ENCODE results near the gene SSTR4. TPM values are rescaled to one million over a fixed set of nuclear protein-coding genes. Genes with fewer than 3 reads are reported as not detected.

SSTR4 gene
- total and polyA plus RNA-seq, 9 donors = 0.12 to 0.17 TPM; not detected in 7

GRCh38 chr20:23050076-23050838 lies 15.1 kb downstream of the SSTR4 start:
- DNase-seq = no peak
- no peaks in the 10 kb centered on the region for H3K36me3 ChIP-seq (ENCODE audit: control insufficient read depth, insufficient read depth, low read length)
- H3K4me3 ChIP-seq (ENCODE audit: low read length) = peak overlapping the region; percentile 51
- H3K9me3 ChIP-seq (replicated peaks; ENCODE audit: control insufficient read depth, low read depth, low read length) = no peaks in the 10 kb centered on the region
- peaks cover 50% of the 10 kb centered on the region for H3K27me3 ChIP-seq (ENCODE audit: control insufficient read depth, insufficient read depth, low read length)
- H3K27ac ChIP-seq (ENCODE audit: low read length) = peak overlapping the region; percentile 69
- H3K4me1 ChIP-seq (ENCODE audit: control insufficient read depth, insufficient read depth, low read length) = peaks cover 45% of the 10 kb centered on the region
- under 1% methylated on average over 43 of the region's 48 CpGs for WGBS (ENCODE audit: insufficient coverage)

- Histone ChIP-seq H3K4me3 (ENCODE audit: low read length) (peak overlapping the region; percentile 51), H3K4me1 (ENCODE audit: control insufficient read depth, insufficient read depth, low read length) (peaks cover 44% of the 10 kb centered on the region), H3K27me3 (ENCODE audit: control insufficient read depth, insufficient read depth, low read length) (peaks cover 50% of the 10 kb centered on the region), H3K9me3 (replicated peaks; ENCODE audit: control insufficient read depth, low read depth, low read length) (no peaks in the 10 kb centered on the region), H3K27ac (ENCODE audit: low read length) (peak overlapping the region; percentile 65), H3K36me3 (ENCODE audit: control insufficient read depth, insufficient read depth, low read length) (no peaks in the 10 kb centered on the region)
- WGBS (ENCODE audit: insufficient coverage) = 6% methylated on average over 41 of the region's 46 CpGs
- peak; percentile 89 for DNase-seq
Observed at GRCh38 chr20:23050847-23051627, 15.9 kb downstream of the SSTR4 start.

DNA sequence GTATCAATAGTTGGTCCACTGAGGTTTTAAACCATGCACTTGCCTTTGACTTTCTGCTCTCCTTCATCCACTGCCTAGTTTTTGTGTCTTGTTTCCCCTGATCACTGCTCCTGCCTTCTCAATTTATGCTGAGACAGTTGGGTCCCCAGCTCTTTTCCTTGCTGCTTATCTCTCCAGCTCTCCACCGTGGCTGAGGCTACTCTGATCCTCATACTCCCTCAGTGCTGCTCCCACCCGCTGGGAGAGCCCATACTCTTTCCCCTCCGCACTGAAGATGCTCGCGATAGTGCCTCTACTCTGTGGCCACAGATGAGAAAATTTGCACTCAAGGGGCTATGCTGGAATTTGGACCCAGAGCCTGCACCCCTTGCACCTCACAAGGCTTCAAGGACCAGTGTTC lies 17.8 kb downstream of the SSTR4 start:
- DNase-seq = no peak
- H3K9me3 ChIP-seq (replicated peaks; ENCODE audit: control insufficient read depth, low read depth, low read length) = peaks cover 3% of the 10 kb centered on the region
- H3K27ac ChIP-seq (ENCODE audit: low read length) = no peak overlapping the region
- 90% methylated on average over 5 of the region's 5 CpGs for WGBS (ENCODE audit: insufficient coverage)
- H3K27me3 ChIP-seq (ENCODE audit: control insufficient read depth, insufficient read depth, low read length) = peaks cover 36% of the 10 kb centered on the region
- no peaks in the 10 kb centered on the region for H3K36me3 ChIP-seq (ENCODE audit: control insufficient read depth, insufficient read depth, low read length)
- H3K4me1 ChIP-seq (ENCODE audit: control insufficient read depth, insufficient read depth, low read length) = peaks cover 31% of the 10 kb centered on the region
- no peak overlapping the region for H3K4me3 ChIP-seq (ENCODE audit: low read length)

DNA sequence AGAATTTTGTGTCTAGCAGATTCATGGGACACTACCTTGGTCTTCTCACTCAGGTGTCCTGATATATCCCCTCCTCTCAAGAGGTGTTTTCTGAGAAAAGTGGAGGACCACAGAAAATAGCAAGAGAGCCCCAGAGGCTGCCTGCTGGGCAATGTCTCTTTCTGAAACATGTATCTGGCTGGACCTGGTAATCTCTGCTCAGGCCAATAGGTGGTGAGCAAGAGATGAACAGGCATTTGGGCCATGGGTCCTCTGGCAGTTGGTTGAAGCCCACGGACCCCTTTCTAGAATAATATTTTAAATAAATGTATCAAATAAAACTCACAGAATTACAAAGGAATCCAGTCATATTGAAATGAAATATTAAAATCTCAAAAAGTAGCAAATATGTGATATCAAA lies 23.1 kb downstream of the SSTR4 start:
- no CpG with 5 or more reads among the region's 1 CpG for WGBS (ENCODE audit: insufficient coverage)

GRCh38 chr20:23059001-23059400 lies 23.9 kb downstream of the SSTR4 start:
- Histone ChIP-seq H3K4me1 (ENCODE audit: control insufficient read depth, insufficient read depth, low read length) (peaks cover 40% of the 10 kb centered on the region), H3K36me3 (ENCODE audit: control insufficient read depth, insufficient read depth, low read length) (no peaks in the 10 kb centered on the region), H3K4me3 (ENCODE audit: low read length) (no peak overlapping the region), H3K27me3 (ENCODE audit: control insufficient read depth, insufficient read depth, low read length) (no peaks in the 10 kb centered on the region), H3K9me3 (replicated peaks; ENCODE audit: control insufficient read depth, low read depth, low read length) (peaks cover 3% of the 10 kb centered on the region), H3K27ac (ENCODE audit: low read length) (no peak overlapping the region)
- WGBS (ENCODE audit: insufficient coverage) = 40% methylated on average over 1 of the region's 3 CpGs
- no peak for DNase-seq

More for the DNA sequence above, 23.1 kb downstream of the SSTR4 start:
- DNase-seq = no peak
- H3K9me3 ChIP-seq (replicated peaks; ENCODE audit: control insufficient read depth, low read depth, low read length) = peaks cover 3% of the 10 kb centered on the region
- H3K27me3 ChIP-seq (ENCODE audit: control insufficient read depth, insufficient read depth, low read length) = no peaks in the 10 kb centered on the region
- H3K36me3 ChIP-seq (ENCODE audit: control insufficient read depth, insufficient read depth, low read length) = no peaks in the 10 kb centered on the region
- peaks cover 35% of the 10 kb centered on the region for H3K4me1 ChIP-seq (ENCODE audit: control insufficient read depth, insufficient read depth, low read length)
- no peak overlapping the region for H3K4me3 ChIP-seq (ENCODE audit: low read length)
- H3K27ac ChIP-seq (ENCODE audit: low read length) = no peak overlapping the region

DNA sequence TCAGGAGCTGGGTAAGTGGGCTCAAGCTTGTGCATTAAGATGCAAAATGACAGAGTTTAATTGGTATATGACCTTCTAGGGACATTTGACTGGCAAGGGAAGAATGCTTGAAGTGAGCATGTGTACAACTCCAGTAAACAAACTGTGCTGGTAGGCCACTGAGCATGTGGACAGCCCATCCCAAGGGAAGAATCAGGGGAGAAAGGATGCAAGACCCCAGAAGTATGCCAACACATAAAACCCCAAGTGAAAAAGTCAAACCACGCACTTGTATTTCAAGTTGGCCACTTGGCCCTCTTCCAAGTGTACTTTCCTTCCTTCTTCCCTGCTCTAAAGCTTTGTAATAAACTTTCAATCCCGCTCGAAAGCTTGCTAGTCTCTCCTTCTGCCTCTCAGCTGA lies 24.7 kb downstream of the SSTR4 start:
- Histone ChIP-seq H3K4me1 (ENCODE audit: control insufficient read depth, insufficient read depth, low read length) (peaks cover 41% of the 10 kb centered on the region), H3K27ac (ENCODE audit: low read length) (no peak overlapping the region), H3K4me3 (ENCODE audit: low read length) (no peak overlapping the region), H3K9me3 (replicated peaks; ENCODE audit: control insufficient read depth, low read depth, low read length) (peaks cover 3% of the 10 kb centered on the region), H3K27me3 (ENCODE audit: control insufficient read depth, insufficient read depth, low read length) (no peaks in the 10 kb centered on the region), H3K36me3 (ENCODE audit: control insufficient read depth, insufficient read depth, low read length) (no peaks in the 10 kb centered on the region)
- peak; percentile 48 for DNase-seq
- 17% methylated on average over 1 of the region's 3 CpGs for WGBS (ENCODE audit: insufficient coverage)

DNA sequence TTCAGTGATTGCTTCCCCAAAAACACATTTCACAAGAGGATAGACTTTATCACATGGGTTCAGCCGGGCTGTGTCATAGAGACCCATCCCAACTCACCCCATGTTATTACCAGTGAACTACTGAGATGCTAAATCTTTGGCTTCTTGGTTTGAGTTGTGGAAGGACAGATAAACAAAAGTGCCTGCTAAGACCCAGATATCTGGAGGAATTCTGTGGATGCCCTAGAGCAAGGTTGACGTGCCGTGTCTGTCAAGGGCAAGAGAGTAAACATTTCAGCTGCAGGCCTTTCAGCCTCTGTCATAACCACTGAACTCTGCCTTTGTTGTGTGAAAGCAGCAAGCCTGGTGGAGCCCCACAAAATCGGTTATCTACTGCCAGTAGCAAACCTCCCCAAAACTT lies 25.5 kb downstream of the SSTR4 start:
- Histone ChIP-seq H3K4me3 (ENCODE audit: low read length) (no peak overlapping the region), H3K27me3 (ENCODE audit: control insufficient read depth, insufficient read depth, low read length) (no peaks in the 10 kb centered on the region), H3K4me1 (ENCODE audit: control insufficient read depth, insufficient read depth, low read length) (peaks cover 41% of the 10 kb centered on the region), H3K27ac (ENCODE audit: low read length) (no peak overlapping the region), H3K9me3 (replicated peaks; ENCODE audit: control insufficient read depth, low read depth, low read length) (peaks cover 3% of the 10 kb centered on the region), H3K36me3 (ENCODE audit: control insufficient read depth, insufficient read depth, low read length) (no peaks in the 10 kb centered on the region)
- DNase-seq = no peak
- 44% methylated on average over 3 of the region's 4 CpGs for WGBS (ENCODE audit: insufficient coverage)

DNA sequence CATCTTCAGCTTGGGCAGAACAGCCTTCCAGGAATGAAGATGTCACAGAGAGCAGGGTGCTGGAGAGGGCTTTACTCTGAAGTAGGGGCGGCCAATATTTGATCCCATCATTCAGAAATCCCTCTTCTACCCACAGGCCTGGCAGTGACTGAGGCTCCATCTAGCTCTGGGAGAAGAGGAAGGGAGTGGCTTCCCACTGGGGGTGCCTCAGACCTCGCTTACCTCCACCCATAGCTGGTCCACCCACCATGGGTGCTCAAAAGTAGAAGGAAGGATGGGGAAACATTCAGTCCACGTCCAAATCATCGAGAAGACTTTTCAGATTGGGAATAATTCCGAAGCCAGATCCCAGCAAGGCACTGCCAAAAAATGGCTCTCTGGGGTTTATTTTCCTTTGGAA lies 26.1 kb downstream of the SSTR4 start:
- H3K4me3 ChIP-seq (ENCODE audit: low read length) = no peak overlapping the region
- H3K36me3 ChIP-seq (ENCODE audit: control insufficient read depth, insufficient read depth, low read length) = no peaks in the 10 kb centered on the region
- no peak for DNase-seq
- peaks cover 41% of the 10 kb centered on the region for H3K4me1 ChIP-seq (ENCODE audit: control insufficient read depth, insufficient read depth, low read length)
- H3K9me3 ChIP-seq (replicated peaks; ENCODE audit: control insufficient read depth, low read depth, low read length) = peaks cover 3% of the 10 kb centered on the region
- H3K27ac ChIP-seq (ENCODE audit: low read length) = peak overlapping the region; percentile 83
- H3K27me3 ChIP-seq (ENCODE audit: control insufficient read depth, insufficient read depth, low read length) = no peaks in the 10 kb centered on the region
- WGBS (ENCODE audit: insufficient coverage) = 41% methylated on average over 3 of the region's 5 CpGs

GRCh38 chr20:23061734-23062561 lies 26.8 kb downstream of the SSTR4 start:
- H3K9me3 ChIP-seq (replicated peaks; ENCODE audit: control insufficient read depth, low read depth, low read length) = peaks cover under 1% of the 10 kb centered on the region
- no peak overlapping the region for H3K4me3 ChIP-seq (ENCODE audit: low read length)
- peaks cover 41% of the 10 kb centered on the region for H3K4me1 ChIP-seq (ENCODE audit: control insufficient read depth, insufficient read depth, low read length)
- peak; percentile 95 for DNase-seq
- H3K27ac ChIP-seq (ENCODE audit: low read length) = peak overlapping the region; percentile 83
- no peaks in the 10 kb centered on the region for H3K27me3 ChIP-seq (ENCODE audit: control insufficient read depth, insufficient read depth, low read length)
- 16% methylated on average over 4 of the region's 8 CpGs for WGBS (ENCODE audit: insufficient coverage)
- H3K36me3 ChIP-seq (ENCODE audit: control insufficient read depth, insufficient read depth, low read length) = no peaks in the 10 kb centered on the region

GRCh38 chr20:23062632-23063031 lies 27.5 kb downstream of the SSTR4 start:
- H3K9me3 ChIP-seq (replicated peaks; ENCODE audit: control insufficient read depth, low read depth, low read length) = no peaks in the 10 kb centered on the region
- DNase-seq = no peak
- H3K27ac ChIP-seq (ENCODE audit: low read length) = peak overlapping the region; percentile 83
- peaks cover 41% of the 10 kb centered on the region for H3K4me1 ChIP-seq (ENCODE audit: control insufficient read depth, insufficient read depth, low read length)
- no peaks in the 10 kb centered on the region for H3K36me3 ChIP-seq (ENCODE audit: control insufficient read depth, insufficient read depth, low read length)
- H3K27me3 ChIP-seq (ENCODE audit: control insufficient read depth, insufficient read depth, low read length) = no peaks in the 10 kb centered on the region
- no peak overlapping the region for H3K4me3 ChIP-seq (ENCODE audit: low read length)

Measured in muscle of leg (tissue), 11 donors.